ENCODE results near the gene PSIP1. TPM values are rescaled to one million over a fixed set of nuclear protein-coding genes. Genes with fewer than 3 reads are reported as not detected.

The PSIP1 gene
- total and polyA plus RNA-seq, 2 experiments from 2014 or later: 35.1 to 37.3 TPM

GRCh38 chr9:15549611-15550010 is 38.8 kb upstream of the PSIP1 start:
- TF ChIP-seq EZH2phosphoT487 (IDR thresholded peaks at IDR 0.05; ENCODE audit: low read depth, severe bottlenecking, unreplicated experiment): no peak
- no peak for TF ChIP-seq CTCF (IDR thresholded peaks at IDR 0.05; ENCODE audit: poor library complexity)
- no peak for TF ChIP-seq EZH2 (IDR thresholded peaks at IDR 0.05; ENCODE audit: borderline replicate concordance)
- H3K79me2 ChIP-seq: no peaks in the 10 kb centered on the region
- H3K4me3 ChIP-seq: no peak overlapping the region
- H3K9me3 ChIP-seq (ENCODE audit: low read depth): no peaks in the 10 kb centered on the region
- peaks cover 6% of the 10 kb centered on the region for H3K27me3 ChIP-seq
- 94% methylated on average over 2 of the region's 2 CpGs for WGBS (ENCODE audit: low lambda C conversion rate, missing lambda C conversion rate)
- DNase-seq (ENCODE audit: low spot score): no peak
- peaks cover 3% of the 10 kb centered on the region for H3K4me1 ChIP-seq (ENCODE audit: insufficient read depth)
- H3K9me2 ChIP-seq (replicated peaks; ENCODE audit: insufficient read depth): no peaks in the 10 kb centered on the region
- no peak overlapping the region for H3K4me2 ChIP-seq
- H2AFZ ChIP-seq: no peak overlapping the region
- no peak overlapping the region for H3K27ac ChIP-seq
- no peaks in the 10 kb centered on the region for H3K36me3 ChIP-seq (replicated peaks; ENCODE audit: insufficient read depth, low read depth)
- H4K20me1 ChIP-seq (ENCODE audit: insufficient read depth, poor library complexity, severe bottlenecking): no peaks in the 10 kb centered on the region

- Histone ChIP-seq H3K4me2 (no peak overlapping the region), H2AFZ (no peak overlapping the region)
- TF ChIP-seq EZH2 (IDR thresholded peaks at IDR 0.05; ENCODE audit: borderline replicate concordance) (no peak), CTCF (IDR thresholded peaks at IDR 0.05; ENCODE audit: poor library complexity) (no peak), EZH2phosphoT487 (IDR thresholded peaks at IDR 0.05; ENCODE audit: low read depth, severe bottlenecking, unreplicated experiment) (no peak)
These were observed 32.5 kb upstream of the PSIP1 start for GRCh38 chr9:15543047-15543813.

GRCh38 chr9:15542624-15543023 is 31.9 kb upstream of the PSIP1 start:
- no peaks in the 10 kb centered on the region for H3K27me3 ChIP-seq
- no peak overlapping the region for H2AFZ ChIP-seq
- TF ChIP-seq CTCF (IDR thresholded peaks at IDR 0.05; ENCODE audit: poor library complexity) (no peak), EZH2phosphoT487 (IDR thresholded peaks at IDR 0.05; ENCODE audit: low read depth, severe bottlenecking, unreplicated experiment) (no peak), EZH2 (IDR thresholded peaks at IDR 0.05; ENCODE audit: borderline replicate concordance) (no peak)
- 81% methylated on average over 2 of the region's 2 CpGs for WGBS (ENCODE audit: low lambda C conversion rate, missing lambda C conversion rate)
- no peaks in the 10 kb centered on the region for H3K4me1 ChIP-seq (ENCODE audit: insufficient read depth)
- H3K4me2 ChIP-seq: no peak overlapping the region
- H3K36me3 ChIP-seq (replicated peaks; ENCODE audit: insufficient read depth, low read depth): no peaks in the 10 kb centered on the region
- H4K20me1 ChIP-seq (ENCODE audit: insufficient read depth, poor library complexity, severe bottlenecking): no peaks in the 10 kb centered on the region
- no peaks in the 10 kb centered on the region for H3K79me2 ChIP-seq
- no peaks in the 10 kb centered on the region for H3K9me2 ChIP-seq (replicated peaks; ENCODE audit: insufficient read depth)
- H3K4me3 ChIP-seq: no peak overlapping the region
- H3K27ac ChIP-seq: no peak overlapping the region
- no peak for DNase-seq (ENCODE audit: low spot score)
- no peaks in the 10 kb centered on the region for H3K9me3 ChIP-seq (ENCODE audit: low read depth)

More at GRCh38 chr9:15543047-15543813, 32.5 kb upstream of the PSIP1 start:
- Histone ChIP-seq H3K9me2 (replicated peaks; ENCODE audit: insufficient read depth) (no peaks in the 10 kb centered on the region), H3K27ac (no peak overlapping the region), H3K27me3 (no peaks in the 10 kb centered on the region), H3K4me3 (no peak overlapping the region), H3K9me3 (ENCODE audit: low read depth) (no peaks in the 10 kb centered on the region), H3K4me1 (ENCODE audit: insufficient read depth) (no peaks in the 10 kb centered on the region), H3K36me3 (replicated peaks; ENCODE audit: insufficient read depth, low read depth) (no peaks in the 10 kb centered on the region), H4K20me1 (ENCODE audit: insufficient read depth, poor library complexity, severe bottlenecking) (no peaks in the 10 kb centered on the region), H3K79me2 (no peaks in the 10 kb centered on the region)
- DNase-seq (ENCODE audit: low spot score): peak; percentile 16
- WGBS (ENCODE audit: low lambda C conversion rate, missing lambda C conversion rate): 79% methylated on average over 4 of the region's 4 CpGs
